CD4-positive, alpha-beta memory T cell (primary cell): ENCODE measurements around the gene HDAC9. TPM values are rescaled to one million over a fixed set of nuclear protein-coding genes. Genes with fewer than 3 reads are reported as not detected.
"Not testable (repeated sequence)": the region's sequence is repeated elsewhere in the genome, so short reads cannot be mapped to it uniquely, and the experiment has no call there.

Experiments used
- CTCF ChIA-PET: fragments of 350-600 bp; sonication (Branson Sonifier 250); formaldehyde crosslinking; loops from one replicate; lab custom pipeline; 2021; ENCODE audit warnings: inconsistent platforms; ENCODE audit not compliant: partially characterized antibody; lab: Charles Lee
- POLR2A ChIA-PET: fragments of 350-600 bp; sonication (Branson Sonifier 250); formaldehyde crosslinking; loops from one replicate; lab custom pipeline; 2021; ENCODE audit not compliant: partially characterized antibody; lab: Charles Lee
- DNase-seq, 5 donors: peaks; one replicate each; pipeline versions ENCODE4 v3.0.0 to v3.0.0-alpha.2; 2020 to 2022; ENCODE audit warnings: mixed read lengths in 1 of 5
- H3K27ac ChIP-seq: one replicate; pipeline ENCODE4 v1.7.0; 2013; ENCODE audit warnings: low read depth, low read length
- H3K27me3 ChIP-seq: 2 replicates; pipeline ENCODE4 v1.7.0; 2013; ENCODE audit warnings: mild to moderate bottlenecking, low read length, moderate library complexity; ENCODE audit not compliant: insufficient read depth
- H3K36me3 ChIP-seq: 2 replicates; pipeline ENCODE4 v1.7.0; 2013; ENCODE audit warnings: mild to moderate bottlenecking, low read length, moderate library complexity; ENCODE audit not compliant: insufficient read depth
- H3K4me1 ChIP-seq: 2 replicates; pipeline ENCODE4 v1.7.0; 2013; ENCODE audit warnings: mild to moderate bottlenecking, low read length, moderate library complexity; ENCODE audit not compliant: insufficient read depth
- H3K4me3 ChIP-seq, 2 donors: one replicate each; pipeline ENCODE4 v1.7.0; 2013; ENCODE audit warnings: low read length in 2 of 2, mild to moderate bottlenecking in 1 of 2
- H3K9me3 ChIP-seq, 2 donors: one replicate each; pipeline ENCODE4 v1.7.0; 2013; ENCODE audit warnings: low read length in 2 of 2, control low read depth in 1 of 2; ENCODE audit not compliant: control insufficient read depth in 1 of 2
- H3K27ac Mint-ChIP-seq, 7 donors: one replicate each; pipeline ENCODE4 v1.8.0; 2020 to 2021; ENCODE audit warnings: mixed read lengths in 7 of 7, mild to moderate bottlenecking in 6 of 7, inconsistent platforms in 3 of 7, moderate library complexity in 3 of 7
- H3K27me3 Mint-ChIP-seq, 2 donors: one replicate each; pipeline ENCODE4 v1.8.0; 2020 to 2021; ENCODE audit warnings: mixed read lengths in 2 of 2
- H3K36me3 Mint-ChIP-seq, 2 donors: one replicate each; pipeline ENCODE4 v1.8.0; 2020 to 2021; ENCODE audit warnings: mixed read lengths in 2 of 2, inconsistent platforms in 1 of 2, mild to moderate bottlenecking in 1 of 2
- H3K4me1 Mint-ChIP-seq, 4 donors: one replicate each; pipeline ENCODE4 v1.8.0; 2020 to 2021; ENCODE audit warnings: mixed read lengths in 4 of 4, mild to moderate bottlenecking in 1 of 4
- H3K4me3 Mint-ChIP-seq, 8 donors: one replicate each; pipeline ENCODE4 v1.8.0; 2020 to 2021; ENCODE audit warnings: mixed read lengths in 8 of 8, mild to moderate bottlenecking in 7 of 8, moderate library complexity in 6 of 8, inconsistent platforms in 3 of 8
- H3K9me3 Mint-ChIP-seq, 8 donors: one replicate each; pipeline ENCODE4 v1.8.0; 2020 to 2021; ENCODE audit warnings: mixed read lengths in 8 of 8, mild to moderate bottlenecking in 5 of 8, inconsistent platforms in 3 of 8, moderate library complexity in 1 of 8
- intact Hi-C: fragments of 100-400 bp; cut with micrococcal nuclease; formaldehyde crosslinking; loops from one replicate; pipeline ENCODE4 v1.15.1; 2023
- polyA plus RNA-seq, 2 donors: library from polyadenylated mRNA; unstranded; fragments of 300-500 nt; fragmentation: Illumina TruSeq; gene quantifications; one replicate each; pipeline ENCODE4 v1.2.3, GENCODE V29; 2021
- total RNA-seq, 2 experiments: library from RNA; stranded (reverse); gene quantifications; one replicate each; pipeline ENCODE4 v1.2.3, GENCODE V29; 2021

HDAC9 gene
- total and polyA plus RNA-seq, 4 experiments from 2014 or later = 0.36 to 0.73 (median 0.39) TPM; not detected in 1

DNA sequence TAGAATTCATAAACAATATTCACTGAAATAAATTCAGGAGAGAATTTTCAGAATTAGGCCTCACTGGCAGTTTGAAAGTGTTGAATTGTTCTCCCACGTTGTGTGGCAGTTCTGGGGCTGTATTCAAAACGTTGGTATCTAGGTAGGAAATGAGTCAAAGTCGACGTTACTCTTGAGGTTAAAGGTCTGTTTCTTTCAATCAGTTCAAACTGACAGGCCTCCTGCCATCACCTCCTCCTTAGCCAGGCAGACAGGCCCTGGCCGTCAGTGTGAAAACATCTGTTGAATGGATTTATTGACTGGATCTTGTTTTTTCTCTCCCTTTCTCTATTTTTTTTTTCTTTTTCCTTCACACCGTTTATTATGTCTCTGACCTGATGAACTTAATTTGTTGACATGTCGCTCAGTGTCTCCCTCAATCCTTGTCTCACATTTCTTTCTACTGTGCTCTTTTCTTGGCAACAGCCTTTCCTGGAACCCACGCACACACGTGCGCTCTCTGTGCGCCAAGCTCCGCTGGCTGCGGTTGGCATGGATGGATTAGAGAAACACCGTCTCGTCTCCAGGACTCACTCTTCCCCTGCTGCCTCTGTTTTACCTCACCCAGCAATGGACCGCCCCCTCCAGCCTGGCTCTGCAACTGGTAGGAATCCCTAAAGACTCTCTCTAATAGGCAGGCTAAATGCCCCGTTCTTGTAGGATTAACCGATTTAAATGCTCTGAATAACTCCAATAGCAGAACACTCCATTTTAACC, 231.7 kb downstream of the HDAC9 start:
- no peak overlapping the region for H3K4me3 ChIP-seq
- POLR2A ChIA-PET = no interaction called here
- no peaks in the 10 kb centered on the region for H3K36me3 ChIP-seq
- no peaks in the 10 kb centered on the region for H3K27me3 Mint-ChIP-seq
- H3K27ac ChIP-seq = no peak overlapping the region
- no peaks in the 10 kb centered on the region for H3K4me1 Mint-ChIP-seq
- H3K9me3 Mint-ChIP-seq = peaks cover 0 to 2% (median 0%) of the 10 kb centered on the region in 8 donors
- no peak for DNase-seq
- no peak overlapping the region for H3K4me3 Mint-ChIP-seq
- no peaks in the 10 kb centered on the region for H3K9me3 ChIP-seq
- H3K27ac Mint-ChIP-seq = no peak overlapping the region
- CTCF ChIA-PET = no interaction called here
- intact Hi-C loops = no loop called here
- no peaks in the 10 kb centered on the region for H3K36me3 Mint-ChIP-seq
- no peaks in the 10 kb centered on the region for H3K27me3 ChIP-seq
- H3K4me1 ChIP-seq = no peaks in the 10 kb centered on the region

DNA sequence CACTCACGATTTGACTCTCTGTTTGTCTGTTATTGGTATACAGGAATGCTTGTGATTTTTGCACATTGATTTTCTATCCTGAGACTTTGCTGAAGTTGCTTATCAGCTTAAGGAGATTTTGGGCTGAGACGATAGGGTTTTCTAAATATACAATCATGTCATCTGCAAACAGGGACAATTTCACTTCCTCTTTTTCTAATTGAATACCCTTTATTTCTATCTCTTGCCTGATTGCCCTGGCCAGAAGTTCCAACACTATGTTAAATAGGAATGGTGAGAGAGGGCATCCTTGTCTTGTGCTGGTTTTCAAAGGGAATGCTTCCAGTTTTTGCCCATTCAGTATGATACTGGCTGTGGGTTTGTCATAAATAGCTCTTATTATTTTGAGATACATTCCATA, 240.5 kb downstream of the HDAC9 start:
- not testable (repeated sequence) for DNase-seq, H3K27me3 Mint-ChIP-seq

DNA sequence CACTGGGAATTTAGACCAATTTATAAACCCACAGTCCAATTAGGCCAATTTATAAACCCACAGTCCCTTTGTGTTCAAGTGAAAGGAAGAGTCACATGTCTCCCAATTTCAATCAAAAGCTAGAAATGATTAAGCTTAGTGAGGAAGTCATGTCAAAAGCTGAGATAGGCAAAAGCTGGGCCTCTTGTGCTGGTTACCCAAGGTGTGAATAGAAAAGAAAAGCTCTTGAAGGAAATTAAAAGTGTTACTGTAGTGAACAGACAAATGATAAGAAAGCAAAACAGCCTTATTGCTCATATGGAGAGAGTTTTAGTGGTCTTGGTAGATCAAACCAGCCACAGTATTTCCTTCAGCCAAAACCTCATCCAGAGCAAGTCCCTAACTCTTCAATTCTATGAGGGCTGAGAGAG, 245.0 kb downstream of the HDAC9 start:
- Histone ChIP-seq H3K4me1 (no peaks in the 10 kb centered on the region), H3K36me3 (no peaks in the 10 kb centered on the region), H3K4me3 (no peak overlapping the region), H3K27me3 (no peaks in the 10 kb centered on the region), H3K27ac (no peak overlapping the region), H3K9me3 (no peaks in the 10 kb centered on the region)
- no peaks in the 10 kb centered on the region for H3K4me1 Mint-ChIP-seq
- intact Hi-C loops = no loop called here
- H3K27me3 Mint-ChIP-seq = no peaks in the 10 kb centered on the region
- POLR2A ChIA-PET = no interaction called here
- H3K27ac Mint-ChIP-seq = no peak overlapping the region
- no peaks in the 10 kb centered on the region for H3K36me3 Mint-ChIP-seq
- DNase-seq = no peak
- CTCF ChIA-PET = no interaction called here
- H3K9me3 Mint-ChIP-seq = peaks cover 0 to 22% (median 2%) of the 10 kb centered on the region in 8 donors
- H3K4me3 Mint-ChIP-seq = no peak overlapping the region

More for the DNA sequence above, 240.5 kb downstream of the HDAC9 start:
- H3K36me3 ChIP-seq, H3K4me3 ChIP-seq, CTCF ChIA-PET, H3K4me1 ChIP-seq, POLR2A ChIA-PET, H3K9me3 ChIP-seq, H3K27me3 ChIP-seq, H3K27ac ChIP-seq, H3K27ac Mint-ChIP-seq, H3K4me3 Mint-ChIP-seq, intact Hi-C loops, H3K36me3 Mint-ChIP-seq, H3K4me1 Mint-ChIP-seq: not testable (repeated sequence)
- H3K9me3 Mint-ChIP-seq = peaks cover 0 to 19% (median 0%) of the 10 kb centered on the region in 8 donors

DNA sequence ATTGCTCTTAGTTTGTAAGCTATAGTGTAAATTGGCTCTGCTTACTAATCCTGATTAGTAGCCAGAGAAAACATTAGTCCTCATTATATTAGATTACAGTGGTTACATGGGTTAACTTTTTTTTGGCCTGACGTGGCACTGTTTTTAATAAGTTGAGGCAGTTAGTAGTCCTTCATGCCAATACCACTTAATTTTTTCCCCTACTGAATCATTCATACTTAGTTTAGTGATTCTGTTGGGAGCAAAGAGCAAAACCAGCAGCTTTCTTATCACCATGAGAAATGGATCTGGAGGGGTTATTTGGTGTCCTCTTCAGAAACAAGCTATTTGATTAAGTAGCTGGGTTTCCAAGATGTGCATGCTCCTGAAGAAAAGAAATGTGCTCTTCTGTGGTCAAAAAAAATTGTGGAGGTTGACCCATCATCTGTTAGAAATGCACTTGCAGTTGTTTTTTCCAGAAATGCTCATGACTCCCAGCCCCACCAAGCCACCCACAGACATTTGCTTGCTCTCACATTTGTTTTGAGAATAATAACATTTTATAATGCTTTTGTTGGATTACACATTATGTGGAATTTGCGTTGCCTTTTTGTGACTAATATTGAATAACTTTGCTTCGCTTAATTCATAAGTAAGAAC, 258.5 kb downstream of the HDAC9 start:
- Mint-ChIP-seq H3K4me1 (no peaks in the 10 kb centered on the region), H3K4me3 (no peak overlapping the region), H3K36me3 (no peaks in the 10 kb centered on the region), H3K27ac (no peak overlapping the region), H3K27me3 (no peaks in the 10 kb centered on the region), H3K9me3 (no peaks in the 10 kb centered on the region)
- POLR2A ChIA-PET = no interaction called here
- CTCF ChIA-PET = no interaction called here
- no peak overlapping the region for H3K4me3 ChIP-seq
- H3K4me1 ChIP-seq = no peaks in the 10 kb centered on the region
- no peaks in the 10 kb centered on the region for H3K9me3 ChIP-seq
- H3K27me3 ChIP-seq = no peaks in the 10 kb centered on the region
- H3K27ac ChIP-seq = no peak overlapping the region
- no peak for DNase-seq
- intact Hi-C loops = no loop called here
- no peaks in the 10 kb centered on the region for H3K36me3 ChIP-seq

DNA sequence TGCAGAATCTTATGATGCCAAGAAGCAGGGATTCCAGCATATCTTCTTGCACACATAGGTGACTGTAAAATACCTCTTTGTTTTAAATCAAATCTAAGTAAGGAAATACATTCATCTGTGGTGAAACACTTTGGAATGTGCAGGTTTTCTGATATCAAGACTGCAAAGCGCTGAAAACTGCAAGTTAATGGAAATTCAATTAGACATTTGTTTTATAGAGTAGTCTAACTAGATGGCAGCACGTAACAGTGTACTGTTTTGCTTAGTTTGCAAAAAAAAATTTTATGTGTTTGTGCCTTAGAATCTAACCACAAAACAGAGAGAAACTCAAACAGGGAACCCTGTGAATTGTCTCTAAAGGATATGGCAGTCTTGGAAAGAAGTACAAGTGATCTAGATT, 259.2 kb downstream of the HDAC9 start:
- no peaks in the 10 kb centered on the region for H3K4me1 Mint-ChIP-seq
- Histone ChIP-seq H3K27ac (no peak overlapping the region), H3K27me3 (no peaks in the 10 kb centered on the region), H3K9me3 (no peaks in the 10 kb centered on the region), H3K4me1 (no peaks in the 10 kb centered on the region), H3K36me3 (no peaks in the 10 kb centered on the region), H3K4me3 (no peak overlapping the region)
- DNase-seq = no peak
- ChIA-PET CTCF (no interaction called here), POLR2A (no interaction called here)
- H3K27me3 Mint-ChIP-seq = no peaks in the 10 kb centered on the region
- intact Hi-C loops = no loop called here
- no peaks in the 10 kb centered on the region for H3K9me3 Mint-ChIP-seq
- no peaks in the 10 kb centered on the region for H3K36me3 Mint-ChIP-seq
- H3K27ac Mint-ChIP-seq = no peak overlapping the region
- no peak overlapping the region for H3K4me3 Mint-ChIP-seq

DNA sequence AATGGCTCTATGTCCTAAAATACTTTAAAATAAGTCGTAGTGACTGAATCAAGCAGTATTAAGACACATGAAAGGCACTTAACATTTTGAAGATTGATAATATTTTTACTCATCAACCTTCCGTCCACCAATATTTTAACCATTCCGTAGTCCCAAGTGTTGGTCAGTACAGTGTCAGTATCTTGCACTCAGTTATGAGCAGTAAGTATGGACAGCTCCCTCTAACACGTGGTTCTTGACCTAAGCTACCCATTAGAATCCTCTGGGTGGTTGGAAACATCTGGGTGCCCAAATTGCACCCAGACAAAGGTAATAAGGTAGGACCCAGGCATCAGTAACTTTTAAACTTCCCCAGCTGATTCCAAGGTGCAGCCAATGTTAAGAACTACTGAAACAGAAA, 260.2 kb downstream of the HDAC9 start:
- CTCF ChIA-PET = no interaction called here
- Histone ChIP-seq H3K9me3 (no peaks in the 10 kb centered on the region), H3K4me3 (no peak overlapping the region), H3K4me1 (no peaks in the 10 kb centered on the region), H3K36me3 (no peaks in the 10 kb centered on the region), H3K27ac (no peak overlapping the region), H3K27me3 (no peaks in the 10 kb centered on the region)
- intact Hi-C loops = no loop called here
- POLR2A ChIA-PET = no interaction called here
- Mint-ChIP-seq H3K27me3 (no peaks in the 10 kb centered on the region), H3K9me3 (no peaks in the 10 kb centered on the region), H3K36me3 (no peaks in the 10 kb centered on the region), H3K27ac (no peak overlapping the region), H3K4me1 (no peaks in the 10 kb centered on the region), H3K4me3 (no peak overlapping the region)
- no peak for DNase-seq

GRCh38 chr7:18756378-18757050, 261.0 kb downstream of the HDAC9 start:
- Histone ChIP-seq H3K4me1 (no peaks in the 10 kb centered on the region), H3K27ac (no peak overlapping the region), H3K27me3 (no peaks in the 10 kb centered on the region), H3K9me3 (no peaks in the 10 kb centered on the region), H3K36me3 (no peaks in the 10 kb centered on the region), H3K4me3 (no peak overlapping the region)
- H3K4me3 Mint-ChIP-seq = no peak overlapping the region
- ChIA-PET CTCF (no interaction called here), POLR2A (no interaction called here)
- no peak for DNase-seq
- H3K9me3 Mint-ChIP-seq = no peaks in the 10 kb centered on the region
- no peaks in the 10 kb centered on the region for H3K4me1 Mint-ChIP-seq
- no peak overlapping the region for H3K27ac Mint-ChIP-seq
- H3K27me3 Mint-ChIP-seq = no peaks in the 10 kb centered on the region
- H3K36me3 Mint-ChIP-seq = no peaks in the 10 kb centered on the region
- intact Hi-C loops = no loop called here
